HL-60 (cell line): ENCODE data around the gene C19orf81.

ENCODE experiments used
- DNase-seq, 2 experiments: peaks; one replicate each; pipeline ENCODE4 v3.0.0-alpha.2; 2010 to 2020; ENCODE audit warnings: low read depth in 1 of 2, low spot score in 1 of 2
- H3K27ac ChIP-seq: fragments of 250-450 bp; sonication (Bioruptor Pico); replicated peaks from 2 replicates; pipeline ENCODE4 v1.5.1; 2020; ENCODE audit warnings: mild to moderate bottlenecking, moderate library complexity
- H3K27me3 ChIP-seq: fragments of 250-450 bp; sonication (Bioruptor Pico); 2 replicates; pipeline ENCODE4 v1.5.1; 2021; ENCODE audit warnings: mild to moderate bottlenecking, moderate library complexity; ENCODE audit not compliant: insufficient read depth, poor library complexity, severe bottlenecking
- H3K4me3 ChIP-seq: replicated peaks from 2 replicates; pipeline ENCODE4 v1.5.1; 2011; ENCODE audit warnings: mild to moderate bottlenecking, control low read depth, low read length; ENCODE audit not compliant: insufficient read depth
- GABPA ChIP-seq: IDR thresholded peaks from 2 replicates; pipeline ENCODE4 v1.6.1; 2012; ENCODE audit warnings: low read depth
- POLR2AphosphoS5 ChIP-seq: IDR thresholded peaks from 2 replicates; pipeline ENCODE4 v1.6.1; 2012; ENCODE audit warnings: low read depth
- SPI1 ChIP-seq: IDR thresholded peaks from 2 replicates; pipeline ENCODE4 v1.6.1; 2012; ENCODE audit warnings: low read depth, mild to moderate bottlenecking, borderline replicate concordance
- TF ChIP-seq, protein P1 (sequence below): IDR thresholded peaks from 2 replicates; pipeline ENCODE4 v1.6.1; 2012; ENCODE audit warnings: low read depth; ENCODE audit not compliant: insufficient replicate concordance
- TF ChIP-seq, protein P2 (sequence below): IDR thresholded peaks from one replicate; pipeline ENCODE4 v1.5.1; 2011; ENCODE audit warnings: low read length, control low read depth, inconsistent platforms; ENCODE audit not compliant: insufficient read depth

C19orf81 gene

GRCh38 chr19:50668416-50668815 lies 19.2 kb downstream of the C19orf81 start:
- H3K4me3 ChIP-seq, result no peak overlapping the region
- H3K27me3 ChIP-seq, result peaks cover 23% of the 10 kb centered on the region
- no peak overlapping the region for H3K27ac ChIP-seq
- DNase-seq, result no peak
- TF ChIP-seq SPI1 (no peak), GABPA (no peak), POLR2AphosphoS5 (no peak)
- TF ChIP-seq, protein P1, sequence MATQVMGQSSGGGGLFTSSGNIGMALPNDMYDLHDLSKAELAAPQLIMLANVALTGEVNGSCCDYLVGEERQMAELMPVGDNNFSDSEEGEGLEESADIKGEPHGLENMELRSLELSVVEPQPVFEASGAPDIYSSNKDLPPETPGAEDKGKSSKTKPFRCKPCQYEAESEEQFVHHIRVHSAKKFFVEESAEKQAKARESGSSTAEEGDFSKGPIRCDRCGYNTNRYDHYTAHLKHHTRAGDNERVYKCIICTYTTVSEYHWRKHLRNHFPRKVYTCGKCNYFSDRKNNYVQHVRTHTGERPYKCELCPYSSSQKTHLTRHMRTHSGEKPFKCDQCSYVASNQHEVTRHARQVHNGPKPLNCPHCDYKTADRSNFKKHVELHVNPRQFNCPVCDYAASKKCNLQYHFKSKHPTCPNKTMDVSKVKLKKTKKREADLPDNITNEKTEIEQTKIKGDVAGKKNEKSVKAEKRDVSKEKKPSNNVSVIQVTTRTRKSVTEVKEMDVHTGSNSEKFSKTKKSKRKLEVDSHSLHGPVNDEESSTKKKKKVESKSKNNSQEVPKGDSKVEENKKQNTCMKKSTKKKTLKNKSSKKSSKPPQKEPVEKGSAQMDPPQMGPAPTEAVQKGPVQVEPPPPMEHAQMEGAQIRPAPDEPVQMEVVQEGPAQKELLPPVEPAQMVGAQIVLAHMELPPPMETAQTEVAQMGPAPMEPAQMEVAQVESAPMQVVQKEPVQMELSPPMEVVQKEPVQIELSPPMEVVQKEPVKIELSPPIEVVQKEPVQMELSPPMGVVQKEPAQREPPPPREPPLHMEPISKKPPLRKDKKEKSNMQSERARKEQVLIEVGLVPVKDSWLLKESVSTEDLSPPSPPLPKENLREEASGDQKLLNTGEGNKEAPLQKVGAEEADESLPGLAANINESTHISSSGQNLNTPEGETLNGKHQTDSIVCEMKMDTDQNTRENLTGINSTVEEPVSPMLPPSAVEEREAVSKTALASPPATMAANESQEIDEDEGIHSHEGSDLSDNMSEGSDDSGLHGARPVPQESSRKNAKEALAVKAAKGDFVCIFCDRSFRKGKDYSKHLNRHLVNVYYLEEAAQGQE, result no peak
- TF ChIP-seq, protein P2, sequence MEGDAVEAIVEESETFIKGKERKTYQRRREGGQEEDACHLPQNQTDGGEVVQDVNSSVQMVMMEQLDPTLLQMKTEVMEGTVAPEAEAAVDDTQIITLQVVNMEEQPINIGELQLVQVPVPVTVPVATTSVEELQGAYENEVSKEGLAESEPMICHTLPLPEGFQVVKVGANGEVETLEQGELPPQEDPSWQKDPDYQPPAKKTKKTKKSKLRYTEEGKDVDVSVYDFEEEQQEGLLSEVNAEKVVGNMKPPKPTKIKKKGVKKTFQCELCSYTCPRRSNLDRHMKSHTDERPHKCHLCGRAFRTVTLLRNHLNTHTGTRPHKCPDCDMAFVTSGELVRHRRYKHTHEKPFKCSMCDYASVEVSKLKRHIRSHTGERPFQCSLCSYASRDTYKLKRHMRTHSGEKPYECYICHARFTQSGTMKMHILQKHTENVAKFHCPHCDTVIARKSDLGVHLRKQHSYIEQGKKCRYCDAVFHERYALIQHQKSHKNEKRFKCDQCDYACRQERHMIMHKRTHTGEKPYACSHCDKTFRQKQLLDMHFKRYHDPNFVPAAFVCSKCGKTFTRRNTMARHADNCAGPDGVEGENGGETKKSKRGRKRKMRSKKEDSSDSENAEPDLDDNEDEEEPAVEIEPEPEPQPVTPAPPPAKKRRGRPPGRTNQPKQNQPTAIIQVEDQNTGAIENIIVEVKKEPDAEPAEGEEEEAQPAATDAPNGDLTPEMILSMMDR, result no peak

GRCh38 chr19:50668879-50669278 lies 19.6 kb downstream of the C19orf81 start:
- Histone ChIP-seq H3K27ac (no peak overlapping the region), H3K4me3 (no peak overlapping the region), H3K27me3 (peaks cover 23% of the 10 kb centered on the region)
- no peak for DNase-seq
- TF ChIP-seq GABPA (no peak), POLR2AphosphoS5 (no peak), SPI1 (no peak)
- TF ChIP-seq, protein P2, result no peak
- TF ChIP-seq, protein P1, result no peak

DNA sequence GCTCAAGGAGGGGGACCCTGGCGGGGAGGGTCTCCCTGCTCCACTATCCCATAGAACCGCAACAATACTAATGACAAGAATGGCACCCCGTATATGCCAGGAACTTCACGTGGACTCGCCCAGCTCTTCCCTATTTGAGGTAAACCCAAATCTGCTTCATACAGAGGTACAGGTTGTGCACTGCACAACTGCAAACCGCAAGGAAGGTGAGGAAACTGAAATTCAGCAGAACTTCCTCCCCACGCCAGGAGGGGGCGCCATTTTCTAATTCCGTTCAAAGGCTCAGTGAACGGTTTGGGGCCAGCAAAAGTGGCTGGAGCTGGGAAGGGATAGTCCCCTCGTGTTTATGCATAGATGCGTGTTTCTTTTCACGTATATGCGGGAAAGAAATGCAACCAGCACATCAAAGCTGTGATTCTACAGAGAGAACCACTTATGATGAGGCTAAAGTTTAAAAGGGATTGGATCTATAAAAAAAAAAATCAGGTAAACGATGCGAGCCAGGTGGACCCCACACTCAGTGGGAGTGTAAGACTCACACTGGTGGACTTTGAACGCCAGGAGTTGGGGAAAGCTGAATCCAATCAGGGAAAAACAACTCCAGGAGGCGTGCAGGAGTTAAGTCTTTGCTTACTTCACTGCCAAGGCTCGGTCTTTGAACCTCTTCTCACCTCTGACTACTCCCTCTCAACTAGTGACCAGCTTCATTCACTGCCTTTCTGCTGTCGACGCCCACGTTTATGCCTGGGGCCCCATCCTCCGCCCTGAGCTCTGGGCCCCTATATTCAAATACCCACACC lies 20.3 kb downstream of the C19orf81 start:
- DNase-seq, result peak; percentile 16 to 26
- no peak for TF ChIP-seq SPI1
- TF ChIP-seq POLR2AphosphoS5, result no peak
- TF ChIP-seq, protein P2, result peak; percentile 68
- no peak for TF ChIP-seq GABPA
- Histone ChIP-seq H3K4me3 (no peak overlapping the region), H3K27ac (no peak overlapping the region), H3K27me3 (peaks cover 23% of the 10 kb centered on the region)

DNA sequence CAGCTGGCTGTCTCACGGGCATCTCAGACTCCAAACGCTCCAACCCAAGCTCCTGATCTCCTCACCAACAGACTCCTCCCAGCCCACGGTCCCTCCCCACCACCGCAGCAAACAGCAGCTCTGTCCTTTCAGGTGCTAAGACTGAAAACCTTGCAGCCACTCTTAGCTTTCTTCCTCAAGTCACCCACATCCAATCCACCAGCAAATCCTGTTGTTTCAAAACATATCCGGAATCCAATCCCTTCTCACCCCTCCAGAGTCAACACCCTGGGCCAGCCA lies 20.8 kb downstream of the C19orf81 start:
- Histone ChIP-seq H3K4me3 (no peak overlapping the region), H3K27ac (no peak overlapping the region), H3K27me3 (peaks cover 23% of the 10 kb centered on the region)
- TF ChIP-seq, protein P2, result no peak
- no peak for TF ChIP-seq POLR2AphosphoS5
- TF ChIP-seq, protein P1, result no peak
- TF ChIP-seq SPI1, result no peak
- no peak for TF ChIP-seq GABPA
- DNase-seq, result no peak
